Activated CD4-positive, alpha-beta memory T cell treated with anti-CD3 and anti-CD28 coated beads for 36 hours (primary cell): ENCODE data around the gene LRRC4. TPM values are rescaled to one million over a fixed set of nuclear protein-coding genes. Genes with fewer than 3 reads are reported as not detected.
A peak's percentile ranks its signal among the peaks of the same experiment; 100 is the strongest.

Source experiments
- CTCF ChIA-PET: fragments of 350-600 bp; sonication (Branson Sonifier 250); formaldehyde crosslinking; loops from one replicate; lab custom pipeline; 2021; ENCODE audit warnings: antibody characterized with exemption, inconsistent platforms; lab: Charles Lee
- POLR2A ChIA-PET: fragments of 350-600 bp; sonication (Branson Sonifier 250); formaldehyde crosslinking; loops from one replicate; lab custom pipeline; 2021; ENCODE audit warnings: antibody characterized with exemption; lab: Charles Lee
- DNase-seq: peaks from one replicate; pipeline ENCODE4 v3.0.0-alpha.2; 2020
- H3K27ac Mint-ChIP-seq: one replicate; pipeline ENCODE4 v1.8.0; 2021; ENCODE audit warnings: mixed read lengths
- H3K27me3 Mint-ChIP-seq: one replicate; pipeline ENCODE4 v1.8.0; 2021; ENCODE audit warnings: mixed read lengths
- H3K36me3 Mint-ChIP-seq: one replicate; pipeline ENCODE4 v1.8.0; 2021; ENCODE audit warnings: mixed read lengths
- H3K4me1 Mint-ChIP-seq: one replicate; pipeline ENCODE4 v1.8.0; 2021; ENCODE audit warnings: low read depth, mixed read lengths
- H3K4me3 Mint-ChIP-seq: one replicate; pipeline ENCODE4 v1.8.0; 2021; ENCODE audit warnings: mild to moderate bottlenecking, mixed read lengths
- H3K9me3 Mint-ChIP-seq: one replicate; pipeline ENCODE4 v1.8.0; 2021; ENCODE audit warnings: mixed read lengths
- intact Hi-C: fragments of 100-400 bp; cut with micrococcal nuclease; formaldehyde crosslinking; loops from one replicate; pipeline ENCODE4 v1.15.1; 2023
- total RNA-seq, 2 experiments: library from RNA; stranded (reverse); gene quantifications; one replicate each; pipeline ENCODE4 v1.2.3, GENCODE V29; 2021

LRRC4 gene
- total RNA-seq, 2 experiments from 2014 or later: 0.68 to 0.74 TPM

GRCh38 chr7:128008744-128009143, 22.5 kb downstream of the LRRC4 start:
- peaks cover 4% of the 10 kb centered on the region for H3K4me1 Mint-ChIP-seq
- no peaks in the 10 kb centered on the region for H3K9me3 Mint-ChIP-seq
- no peak for DNase-seq
- peaks cover 24% of the 10 kb centered on the region for H3K36me3 Mint-ChIP-seq
- no peak overlapping the region for H3K4me3 Mint-ChIP-seq
- POLR2A ChIA-PET: no interaction called here
- intact Hi-C loops: no loop called here
- CTCF ChIA-PET: no interaction called here
- H3K27me3 Mint-ChIP-seq: no peaks in the 10 kb centered on the region
- no peak overlapping the region for H3K27ac Mint-ChIP-seq

DNA sequence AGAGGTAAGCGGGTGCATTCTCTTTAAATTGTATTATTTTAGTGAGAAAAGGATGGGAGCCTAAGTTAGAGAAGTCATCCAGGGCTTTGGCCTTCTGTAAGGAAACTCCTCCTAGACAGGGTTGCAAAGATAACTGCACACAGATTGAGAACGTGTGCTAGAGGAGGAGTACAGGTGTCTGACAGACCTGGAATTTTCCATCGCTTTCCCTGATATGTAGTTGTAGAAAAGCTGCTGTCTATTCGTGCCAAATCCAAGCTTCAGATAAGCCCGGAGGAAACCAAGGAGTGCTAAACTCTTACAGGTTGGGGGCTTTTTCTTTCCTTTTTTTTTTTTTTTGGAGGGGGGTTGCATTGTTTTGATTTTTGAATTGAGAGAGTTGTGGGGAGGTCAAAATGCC, 23.1 kb downstream of the LRRC4 start:
- POLR2A ChIA-PET: no interaction called here
- Mint-ChIP-seq H3K27ac (no peak overlapping the region), H3K36me3 (peaks cover 24% of the 10 kb centered on the region), H3K4me1 (peaks cover 9% of the 10 kb centered on the region), H3K4me3 (no peak overlapping the region), H3K9me3 (no peaks in the 10 kb centered on the region), H3K27me3 (no peaks in the 10 kb centered on the region)
- intact Hi-C loops: no loop called here
- CTCF ChIA-PET: no interaction called here
- DNase-seq: no peak

DNA sequence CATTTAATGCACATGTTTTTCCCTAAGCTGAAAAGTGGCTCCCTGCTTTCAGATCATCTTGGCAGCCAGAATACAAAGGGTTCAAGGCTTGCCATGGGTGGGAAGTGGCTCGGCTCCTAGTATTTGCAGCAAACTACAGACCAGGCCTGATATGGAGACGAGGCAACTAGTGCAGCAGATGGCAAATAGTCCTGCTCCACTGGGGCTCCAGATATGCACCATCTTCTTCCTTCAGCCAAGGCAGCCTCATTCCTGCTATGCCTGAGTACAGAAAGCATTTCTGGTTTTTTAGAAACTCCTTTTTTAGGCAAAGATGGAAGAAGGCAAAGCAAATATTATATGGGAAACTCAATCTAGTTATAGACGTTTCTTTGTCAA, 23.9 kb downstream of the LRRC4 start:
- CTCF ChIA-PET: interaction anchor here (0.6 kb wide), 1 partner anchor 384 kb away, joined by 3 read pairs; no protein-coding TSS in a partner anchor
- H3K9me3 Mint-ChIP-seq: no peaks in the 10 kb centered on the region
- no peak overlapping the region for H3K27ac Mint-ChIP-seq

DNA sequence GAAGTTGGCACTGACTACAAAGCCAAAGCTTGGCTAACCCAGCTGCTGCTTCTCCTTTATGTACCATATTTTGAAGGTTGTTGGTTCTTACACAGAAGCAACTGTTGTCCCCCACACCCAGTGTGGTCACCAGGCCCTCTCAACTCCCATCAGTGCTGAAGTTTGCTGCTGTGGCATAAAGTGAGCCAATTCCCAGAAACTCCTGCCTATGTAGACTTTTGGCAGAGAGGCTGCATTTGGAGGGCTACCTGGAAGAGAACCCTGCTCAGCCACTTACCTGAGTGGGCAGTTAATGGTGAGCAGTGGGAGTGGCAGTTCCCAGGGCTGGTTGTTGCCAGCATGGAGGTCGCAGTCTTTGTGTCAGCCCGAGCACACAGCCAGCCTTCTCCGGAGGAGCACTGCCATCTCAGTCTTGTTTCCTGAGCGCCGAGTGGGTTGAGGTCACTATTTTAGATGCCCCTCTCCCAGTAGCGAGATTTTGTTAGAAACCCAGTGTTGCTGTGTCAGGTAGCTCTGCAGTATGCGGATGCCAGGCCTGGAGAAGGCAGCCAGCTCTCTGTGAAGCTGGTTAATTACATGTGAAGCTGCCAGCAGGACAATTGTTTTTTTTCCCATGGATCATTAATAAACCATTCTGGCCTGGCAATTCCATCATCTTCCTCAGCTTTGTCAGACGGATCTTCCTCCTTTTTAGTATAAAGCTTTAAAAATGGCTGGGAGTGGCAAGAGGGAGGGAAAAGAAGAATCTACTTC, 24.5 kb downstream of the LRRC4 start:
- ChIA-PET CTCF (interaction anchor here (0.6 kb wide), 1 partner anchor 385 kb away, joined by 3 read pairs; no protein-coding TSS in a partner anchor), POLR2A (no interaction called here)
- DNase-seq: no peak
- Mint-ChIP-seq H3K27me3 (no peaks in the 10 kb centered on the region), H3K9me3 (no peaks in the 10 kb centered on the region), H3K27ac (no peak overlapping the region), H3K4me1 (peaks cover 19% of the 10 kb centered on the region), H3K36me3 (peaks cover 18% of the 10 kb centered on the region), H3K4me3 (no peak overlapping the region)
- intact Hi-C loops: no loop called here

More for the DNA sequence above, 23.9 kb downstream of the LRRC4 start:
- H3K27me3 Mint-ChIP-seq: no peaks in the 10 kb centered on the region
- POLR2A ChIA-PET: no interaction called here
- DNase-seq: no peak
- peaks cover 14% of the 10 kb centered on the region for H3K4me1 Mint-ChIP-seq
- intact Hi-C loops: no loop called here
- no peak overlapping the region for H3K4me3 Mint-ChIP-seq
- H3K36me3 Mint-ChIP-seq: peaks cover 21% of the 10 kb centered on the region

DNA sequence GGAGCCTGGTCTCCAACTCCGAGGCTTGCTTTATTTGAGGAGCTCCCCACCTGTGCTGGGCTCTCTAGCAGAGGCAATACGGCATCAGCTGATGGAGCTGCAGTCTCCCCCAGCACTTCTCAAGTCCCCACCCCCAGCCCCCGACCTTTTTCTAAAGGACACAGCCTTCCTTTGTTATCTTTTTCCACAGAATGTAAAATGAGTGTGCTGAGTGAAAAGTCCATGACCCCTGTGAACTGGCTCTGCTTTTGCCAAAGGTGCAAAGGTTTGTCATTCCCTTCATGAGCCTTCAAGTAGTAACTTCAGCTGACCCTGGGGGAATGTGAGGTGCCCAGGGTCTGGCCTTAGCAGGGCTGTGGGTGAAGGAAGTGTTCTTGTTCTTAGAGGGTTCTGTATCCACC, 25.5 kb downstream of the LRRC4 start:
- peaks cover 24% of the 10 kb centered on the region for H3K36me3 Mint-ChIP-seq
- no peaks in the 10 kb centered on the region for H3K9me3 Mint-ChIP-seq
- ChIA-PET POLR2A (no interaction called here), CTCF (no interaction called here)
- H3K27ac Mint-ChIP-seq: no peak overlapping the region
- H3K27me3 Mint-ChIP-seq: no peaks in the 10 kb centered on the region
- DNase-seq: no peak
- intact Hi-C loops: no loop called here
- H3K4me1 Mint-ChIP-seq: peaks cover 25% of the 10 kb centered on the region
- no peak overlapping the region for H3K4me3 Mint-ChIP-seq

GRCh38 chr7:128005117-128005516, 26.1 kb downstream of the LRRC4 start:
- Mint-ChIP-seq H3K4me3 (no peak overlapping the region), H3K9me3 (no peaks in the 10 kb centered on the region), H3K27me3 (no peaks in the 10 kb centered on the region), H3K27ac (no peak overlapping the region), H3K36me3 (peaks cover 24% of the 10 kb centered on the region), H3K4me1 (peaks cover 25% of the 10 kb centered on the region)
- POLR2A ChIA-PET: no interaction called here
- DNase-seq: no peak
- CTCF ChIA-PET: interaction anchor here (0.7 kb wide), 1 partner anchor 223 kb away, joined by 3 read pairs; no protein-coding TSS in a partner anchor
- intact Hi-C loops: no loop called here

- ChIA-PET CTCF (interaction anchor here (0.7 kb wide), 1 partner anchor 224 kb away, joined by 3 read pairs; no protein-coding TSS in a partner anchor), POLR2A (no interaction called here)
- no peaks in the 10 kb centered on the region for H3K9me3 Mint-ChIP-seq
- no peaks in the 10 kb centered on the region for H3K27me3 Mint-ChIP-seq
- H3K4me1 Mint-ChIP-seq: peaks cover 25% of the 10 kb centered on the region
- H3K27ac Mint-ChIP-seq: no peak overlapping the region
- peaks cover 21% of the 10 kb centered on the region for H3K36me3 Mint-ChIP-seq
- intact Hi-C loops: no loop called here
- no peak for DNase-seq
- no peak overlapping the region for H3K4me3 Mint-ChIP-seq
Observed at GRCh38 chr7:128004623-128005022, 26.6 kb downstream of the LRRC4 start.

- H3K4me3 Mint-ChIP-seq: no peak overlapping the region
- no peak overlapping the region for H3K27ac Mint-ChIP-seq
- no peaks in the 10 kb centered on the region for H3K27me3 Mint-ChIP-seq
- H3K36me3 Mint-ChIP-seq: peaks cover 27% of the 10 kb centered on the region
- H3K4me1 Mint-ChIP-seq: peaks cover 25% of the 10 kb centered on the region
- intact Hi-C loops: no loop called here
- H3K9me3 Mint-ChIP-seq: no peaks in the 10 kb centered on the region
- ChIA-PET CTCF (no interaction called here), POLR2A (no interaction called here)
- no peak for DNase-seq
Observed at GRCh38 chr7:128003787-128004186, 27.4 kb downstream of the LRRC4 start.

GRCh38 chr7:128003167-128003566, 28.1 kb downstream of the LRRC4 start:
- no peak for DNase-seq
- Mint-ChIP-seq H3K4me3 (no peak overlapping the region), H3K36me3 (peaks cover 29% of the 10 kb centered on the region), H3K27me3 (no peaks in the 10 kb centered on the region), H3K27ac (peak overlapping the region; percentile 30), H3K9me3 (no peaks in the 10 kb centered on the region), H3K4me1 (peaks cover 25% of the 10 kb centered on the region)
- ChIA-PET CTCF (no interaction called here), POLR2A (no interaction called here)
- intact Hi-C loops: no loop called here

DNA sequence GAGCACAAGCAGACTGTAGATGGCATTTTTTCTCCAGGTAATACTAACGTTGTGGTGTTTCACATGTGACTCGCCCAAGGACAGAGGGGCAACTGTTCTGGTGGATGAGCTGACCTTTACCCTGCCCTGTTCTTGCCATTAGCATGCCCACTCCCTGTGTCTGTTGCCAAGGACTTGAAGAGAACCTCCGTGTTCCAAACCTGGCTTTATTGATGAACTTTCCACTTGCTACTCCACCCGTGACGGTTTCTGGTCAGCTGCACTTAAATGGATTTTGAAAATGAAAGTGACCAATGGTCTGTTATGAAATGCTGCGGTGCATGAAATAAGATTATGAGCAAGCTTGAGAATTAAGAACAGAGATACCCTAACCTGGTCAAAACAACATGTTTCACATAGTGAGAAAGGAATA, 30.4 kb downstream of the LRRC4 start:
- intact Hi-C loops: no loop called here
- Mint-ChIP-seq H3K9me3 (no peaks in the 10 kb centered on the region), H3K27ac (no peak overlapping the region), H3K4me3 (no peak overlapping the region), H3K4me1 (peaks cover 25% of the 10 kb centered on the region), H3K27me3 (no peaks in the 10 kb centered on the region), H3K36me3 (peaks cover 38% of the 10 kb centered on the region)
- ChIA-PET POLR2A (no interaction called here), CTCF (interaction anchor here (1.2 kb wide), 1 partner anchor 19 kb away, joined by 4 read pairs; no protein-coding TSS in a partner anchor)
- no peak for DNase-seq

GRCh38 chr7:128000048-128000447, 31.2 kb downstream of the LRRC4 start:
- Mint-ChIP-seq H3K27ac (no peak overlapping the region), H3K9me3 (no peaks in the 10 kb centered on the region), H3K4me3 (no peak overlapping the region), H3K36me3 (peaks cover 37% of the 10 kb centered on the region), H3K4me1 (peaks cover 25% of the 10 kb centered on the region), H3K27me3 (no peaks in the 10 kb centered on the region)
- ChIA-PET CTCF (interaction anchor here (1.2 kb wide), 1 partner anchor 19 kb away, joined by 4 read pairs; no protein-coding TSS in a partner anchor), POLR2A (no interaction called here)
- no peak for DNase-seq
- intact Hi-C loops: no loop called here

DNA sequence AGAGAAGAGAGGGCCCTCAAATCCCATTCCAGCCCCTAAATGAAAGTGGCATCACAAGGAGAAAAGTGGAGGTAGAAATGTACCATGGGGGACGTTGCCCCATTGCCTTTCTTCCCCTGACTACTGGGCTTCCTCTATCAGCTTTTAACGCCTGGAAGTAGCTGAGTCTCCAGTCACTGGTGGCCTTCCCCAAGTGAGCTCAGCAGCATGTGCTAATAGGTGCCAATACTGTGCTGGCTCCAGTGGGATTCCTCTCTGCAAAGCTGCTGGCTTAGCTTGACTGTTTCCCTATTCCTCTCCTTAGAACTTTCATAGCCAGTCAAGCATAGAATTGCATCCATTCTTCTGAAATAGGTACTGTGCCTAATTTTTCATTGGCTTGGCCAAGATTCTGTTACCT, 32.6 kb downstream of the LRRC4 start:
- POLR2A ChIA-PET: no interaction called here
- intact Hi-C loops: no loop called here
- Mint-ChIP-seq H3K27me3 (no peaks in the 10 kb centered on the region), H3K36me3 (peaks cover 40% of the 10 kb centered on the region), H3K4me1 (peaks cover 20% of the 10 kb centered on the region), H3K9me3 (no peaks in the 10 kb centered on the region), H3K27ac (no peak overlapping the region), H3K4me3 (no peak overlapping the region)
- DNase-seq: no peak
- CTCF ChIA-PET: no interaction called here
